HG03064 (cell line): ENCODE results near the gene RGPD3.
"Not testable (repeated sequence)": the region's sequence is repeated elsewhere in the genome, so short reads cannot be mapped to it uniquely, and the experiment has no call there.

Experiments
- ATAC-seq: cut with Tn5 transposase; IDR thresholded peaks from one replicate; pipeline ENCODE4 v1.9.1; 2021; ENCODE audit warnings: low read depth; ENCODE audit not compliant: unreplicated experiment

Gene RGPD3

GRCh38 chr2:106468107-106468506 lies at the start of gene RGPD3:
Gene RGPD3 (minus strand): TSS chr2:106468413. CDS start chr2:106468288, 125 bp downstream.
- ATAC-seq, result not testable (repeated sequence)

- ATAC-seq, result no peak
Observed at GRCh38 chr2:106517329-106517728, 49.1 kb upstream of the RGPD3 start.

- ATAC-seq, result no peak
Observed at GRCh38 chr2:106516864-106517263, 48.7 kb upstream of the RGPD3 start.

GRCh38 chr2:106516436-106516835 lies 48.2 kb upstream of the RGPD3 start:
- no peak for ATAC-seq

DNA sequence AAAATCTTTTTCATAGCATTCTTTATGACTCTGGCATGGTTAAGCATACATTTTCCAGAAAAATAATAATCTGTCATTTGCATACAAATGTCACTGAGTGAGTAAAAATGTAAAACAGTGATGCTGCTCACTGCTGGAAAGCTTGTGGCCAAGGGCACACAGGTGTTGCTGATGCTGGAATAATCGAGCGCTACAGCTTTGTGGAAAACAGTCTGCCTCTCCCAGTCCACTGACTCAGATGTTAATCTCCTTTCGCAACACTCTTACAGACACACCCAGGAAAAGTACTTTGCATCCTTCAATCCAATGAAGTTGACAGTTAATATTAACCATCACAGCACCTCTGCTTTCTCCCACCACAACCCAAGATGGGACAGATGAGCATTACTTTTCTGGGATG lies 46.6 kb upstream of the RGPD3 start:
- ATAC-seq, result not testable (repeated sequence)

- not testable (repeated sequence) for ATAC-seq
Observed at GRCh38 chr2:106513391-106513790, 45.2 kb upstream of the RGPD3 start.

- ATAC-seq, result not testable (repeated sequence)
Observed at GRCh38 chr2:106511934-106512333, 43.7 kb upstream of the RGPD3 start.

DNA sequence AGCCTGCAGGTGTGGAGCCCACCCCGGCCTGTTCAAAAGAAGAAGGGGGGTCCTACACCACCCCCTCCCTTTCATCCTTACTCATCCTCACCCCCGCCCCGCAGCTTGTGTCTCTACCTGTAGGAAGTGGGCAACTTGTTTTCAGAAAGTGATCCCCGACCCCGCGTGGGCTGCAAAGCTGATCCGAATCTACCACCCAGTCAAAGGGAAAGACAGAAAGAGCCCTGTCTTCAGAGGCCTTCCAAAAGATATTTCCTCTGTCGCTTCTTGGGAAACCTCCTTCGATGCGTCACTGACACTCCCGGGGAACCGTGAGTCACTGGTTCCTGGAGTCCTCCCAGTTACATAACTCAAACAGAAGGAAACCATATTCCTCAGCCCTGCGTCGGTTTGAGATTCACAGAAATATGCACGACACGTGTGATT lies 43.3 kb upstream of the RGPD3 start:
- not testable (repeated sequence) for ATAC-seq

DNA sequence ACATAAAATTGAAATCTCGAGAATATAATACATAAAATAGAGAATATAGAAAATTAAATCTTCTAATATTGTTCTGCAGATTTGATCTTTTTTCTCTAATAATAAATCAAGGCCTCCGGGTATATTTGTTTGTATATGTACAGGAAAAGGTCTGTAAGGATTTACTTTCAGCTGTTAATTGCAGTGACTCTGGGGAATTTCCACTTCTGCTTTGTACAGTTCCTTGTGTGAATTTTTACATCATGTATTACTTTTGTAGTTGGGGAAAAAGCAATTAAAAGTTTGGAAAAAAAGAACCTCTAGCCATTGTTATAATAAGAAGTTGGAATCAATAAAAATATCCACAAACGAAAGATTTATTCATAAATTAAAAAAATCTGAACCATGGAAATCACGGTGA lies 42.6 kb upstream of the RGPD3 start:
- not testable (repeated sequence) for ATAC-seq

- ATAC-seq, result not testable (repeated sequence)
Observed at GRCh38 chr2:106509374-106509770, 41.2 kb upstream of the RGPD3 start.

DNA sequence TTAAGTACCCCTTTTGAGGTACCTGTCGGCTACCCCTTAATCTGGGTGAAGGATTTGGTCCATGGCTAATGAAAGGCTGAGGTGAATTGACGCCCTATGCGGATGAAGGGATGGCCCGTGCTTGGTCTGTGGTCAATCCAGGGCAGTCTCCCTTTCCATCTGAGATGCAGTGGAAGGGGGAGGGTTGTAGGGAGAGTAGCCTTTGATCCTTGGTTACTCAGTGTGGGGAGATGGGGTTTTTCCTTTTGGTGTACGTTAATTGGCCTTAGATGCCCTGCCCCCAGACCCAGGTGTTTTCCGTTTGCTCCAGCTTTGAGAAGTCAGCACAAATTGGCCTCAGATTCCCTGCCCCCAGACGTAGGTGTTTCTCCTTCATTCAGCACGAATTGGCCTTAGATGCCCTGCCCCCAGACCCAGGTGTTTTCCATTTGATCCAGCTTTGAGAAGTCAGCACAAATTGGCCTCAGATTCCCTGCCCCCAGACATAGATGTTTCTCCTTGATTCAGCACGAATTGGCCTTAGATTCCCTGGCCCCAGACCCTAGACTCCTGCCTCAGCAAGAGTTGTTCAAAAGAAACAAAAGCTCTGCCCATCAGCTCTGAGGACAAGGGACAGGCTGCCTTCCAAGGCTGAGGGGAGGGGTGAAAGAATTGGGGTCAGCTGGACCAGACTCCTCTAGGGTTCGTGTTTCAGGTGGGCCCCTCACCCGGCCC lies 40.6 kb upstream of the RGPD3 start:
- ATAC-seq, result not testable (repeated sequence)

DNA sequence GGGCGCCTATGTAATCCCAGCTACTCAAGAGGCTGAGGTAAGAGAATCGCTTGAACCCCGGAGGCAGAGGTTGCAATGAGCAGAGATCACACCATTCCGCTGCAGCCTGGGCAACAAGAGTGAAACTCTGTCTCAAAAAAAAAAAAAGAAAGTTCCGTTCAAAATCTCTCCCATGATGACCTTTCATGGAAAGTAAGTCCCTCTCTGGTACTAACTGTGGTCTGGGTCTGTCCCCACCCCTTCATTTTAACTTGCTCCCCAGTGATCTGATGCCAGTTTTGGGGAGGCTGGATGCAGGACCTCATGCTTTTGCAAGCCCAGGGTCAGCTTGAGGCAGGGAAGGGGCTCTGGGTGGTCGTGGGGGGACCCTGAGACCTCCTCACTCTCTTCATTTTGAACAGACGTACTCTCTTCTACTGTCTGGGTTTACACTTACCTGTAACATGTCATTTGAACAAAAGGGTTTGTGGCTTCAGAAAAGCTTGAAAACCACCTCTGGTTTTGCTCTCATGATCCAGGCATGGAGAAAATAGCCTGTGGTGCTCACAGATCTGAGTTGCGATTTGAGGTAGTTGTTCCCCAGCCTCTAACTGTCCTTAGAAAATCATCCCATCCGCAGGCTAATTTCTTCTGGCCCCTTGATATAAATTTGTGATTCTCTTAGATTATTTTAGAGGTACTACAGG lies 37.9 kb upstream of the RGPD3 start:
- not testable (repeated sequence) for ATAC-seq

GRCh38 chr2:106504787-106505186 lies 36.6 kb upstream of the RGPD3 start:
- ATAC-seq, result not testable (repeated sequence)

- ATAC-seq, result not testable (repeated sequence)
Observed at GRCh38 chr2:106504192-106504591, 36.0 kb upstream of the RGPD3 start.

DNA sequence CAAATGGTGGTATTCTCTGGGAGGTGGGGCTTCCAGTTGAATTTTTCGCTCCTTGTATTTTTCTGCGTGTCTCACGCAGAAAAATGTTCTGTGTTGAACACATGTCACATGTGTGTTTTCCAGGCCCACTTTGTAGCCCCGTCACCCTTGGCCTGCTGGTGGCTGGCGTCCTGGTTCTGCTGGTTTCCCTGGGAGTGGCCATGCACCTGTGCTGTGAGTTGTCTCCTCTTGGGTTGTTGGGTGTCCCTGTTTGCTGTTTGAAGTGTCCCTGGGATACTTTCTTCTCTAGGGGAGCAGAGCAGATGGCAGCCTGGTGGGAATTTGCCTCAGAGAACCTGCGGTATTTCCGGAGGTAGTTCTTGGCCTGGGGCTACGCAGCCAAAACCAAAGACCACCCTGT lies 34.1 kb upstream of the RGPD3 start:
- ATAC-seq, result not testable (repeated sequence)

DNA sequence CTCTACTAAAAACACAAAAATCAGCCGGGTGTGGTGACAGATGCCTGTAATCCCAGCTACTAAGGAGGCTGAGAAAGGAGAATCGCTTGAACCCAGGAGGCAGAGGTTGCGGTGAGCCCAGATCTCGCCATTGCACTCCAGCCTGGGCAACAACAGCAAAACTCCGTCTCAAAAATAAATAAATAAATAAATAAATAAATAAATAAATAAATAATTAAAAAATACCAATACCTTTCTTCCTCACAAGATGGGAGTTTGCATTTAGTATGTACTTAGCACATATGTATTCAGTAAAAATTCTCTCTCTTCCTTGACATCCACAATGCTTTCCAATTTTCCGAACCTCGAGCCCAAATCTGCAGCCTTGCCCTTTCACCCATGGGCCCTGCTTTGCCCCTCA lies 32.1 kb upstream of the RGPD3 start:
- ATAC-seq, result not testable (repeated sequence)

GRCh38 chr2:106498549-106498948 lies 30.3 kb upstream of the RGPD3 start:
- ATAC-seq, result not testable (repeated sequence)

DNA sequence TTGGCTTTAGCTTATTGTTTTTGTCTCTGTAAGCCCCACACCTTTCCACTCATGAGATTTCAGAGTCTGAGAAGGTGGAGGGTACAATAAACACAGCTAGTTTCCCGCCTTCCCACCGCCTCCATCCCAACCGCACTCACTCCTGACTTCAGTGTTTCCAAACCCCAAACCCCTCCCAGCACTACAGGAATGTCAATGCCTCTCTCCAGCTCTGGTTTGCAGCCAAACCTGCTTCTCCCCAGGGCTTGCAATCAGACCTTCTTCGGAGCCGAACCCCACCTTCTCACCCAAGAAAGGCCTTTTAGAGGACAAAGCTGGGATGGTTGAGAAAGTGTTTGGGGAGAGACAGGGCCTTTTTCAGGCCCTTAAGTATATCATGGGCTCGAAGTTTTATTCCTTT lies 24.7 kb upstream of the RGPD3 start:
- not testable (repeated sequence) for ATAC-seq

DNA sequence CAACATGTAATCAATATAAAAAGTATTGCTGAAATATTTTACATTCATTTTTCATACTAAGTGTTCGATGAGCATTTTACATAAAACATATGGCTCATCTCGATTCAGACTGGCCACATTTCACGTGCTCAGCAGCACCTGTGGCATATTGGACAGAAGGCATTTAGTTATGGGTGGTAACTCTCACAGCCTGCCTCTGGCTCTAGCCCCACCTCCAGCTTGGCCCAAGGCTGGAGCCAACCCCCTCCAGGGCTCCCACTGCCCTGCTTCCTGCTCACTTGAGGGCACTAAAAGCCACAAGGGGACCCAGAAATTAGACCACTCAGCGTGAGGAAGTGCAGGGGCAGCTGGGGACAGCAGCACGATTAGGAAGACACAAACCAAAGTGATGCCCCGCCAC lies 24.2 kb upstream of the RGPD3 start:
- not testable (repeated sequence) for ATAC-seq

- ATAC-seq, result not testable (repeated sequence)
Observed at GRCh38 chr2:106489701-106490100, 21.5 kb upstream of the RGPD3 start.

GRCh38 chr2:106487386-106488191 lies 19.4 kb upstream of the RGPD3 start:
- not testable (repeated sequence) for ATAC-seq
